DND-41 (cell line): Measurements from ENCODE around the gene SNAPIN.

ENCODE experiments used
- ATAC-seq: fragments of 200-7000 bp; cut with Tn5 transposase; 3 replicates; pipeline ENCODE4 v1.9.1; 2021; ENCODE audit warnings: low read depth; ENCODE audit not compliant: insufficient read depth
- DNase-seq: peaks from one replicate; pipeline ENCODE4 v3.0.0-alpha.2; 2020
- H2AFZ ChIP-seq: 2 replicates; pipeline ENCODE4 v1.6.0; 2012; ENCODE audit warnings: low read depth, low read length
- H3K27ac ChIP-seq: 2 replicates; pipeline ENCODE4 v1.5.1; 2012; ENCODE audit warnings: low read length, inconsistent platforms
- H3K27me3 ChIP-seq: fragments of 200-600 bp; sonication (generic); 2 replicates; pipeline ENCODE4 v1.6.0; 2012; ENCODE audit warnings: low read length, mild to moderate bottlenecking, inconsistent platforms; ENCODE audit not compliant: insufficient read depth, poor library complexity
- H3K36me3 ChIP-seq: 2 replicates; pipeline ENCODE4 v1.5.1; 2012; ENCODE audit warnings: low read length, inconsistent platforms; ENCODE audit not compliant: insufficient read depth
- H3K4me1 ChIP-seq: 2 replicates; pipeline ENCODE4 v1.5.1; 2012; ENCODE audit warnings: mild to moderate bottlenecking, low read length; ENCODE audit not compliant: insufficient read depth
- H3K4me2 ChIP-seq: 2 replicates; pipeline ENCODE4 v1.6.0; 2012; ENCODE audit warnings: mild to moderate bottlenecking, moderate library complexity, low read length, inconsistent platforms; ENCODE audit not compliant: insufficient read depth
- H3K4me3 ChIP-seq, 2 experiments: fragments of 200-600 bp in 1 of 2; shearing (Covaris generic) in 1 of 2; 2 replicates each; pipeline ENCODE4 v1.5.1; 2012 to 2016; ENCODE audit warnings: inconsistent platforms in 2 of 2, low read length in 2 of 2, mild to moderate bottlenecking in 2 of 2, low read depth in 1 of 2, moderate library complexity in 1 of 2
- H3K79me2 ChIP-seq: 2 replicates; pipeline ENCODE4 v1.6.0; 2012; ENCODE audit warnings: low read length, inconsistent platforms; ENCODE audit not compliant: insufficient read depth
- H3K9ac ChIP-seq: 2 replicates; pipeline ENCODE4 v1.6.0; 2012; ENCODE audit warnings: low read depth, mild to moderate bottlenecking, inconsistent platforms, low read length, moderate library complexity
- H3K9me3 ChIP-seq: 2 replicates; pipeline ENCODE4 v1.5.1; 2012; ENCODE audit warnings: low read length, moderate library complexity, mild to moderate bottlenecking, inconsistent platforms; ENCODE audit not compliant: insufficient read depth, severe bottlenecking
- H4K20me1 ChIP-seq: 2 replicates; pipeline ENCODE4 v1.6.0; 2012; ENCODE audit warnings: low read length; ENCODE audit not compliant: insufficient read depth
- EZH2 ChIP-seq: IDR thresholded peaks from 3 replicates; pipeline ENCODE4 v1.6.1; 2012; ENCODE audit warnings: borderline replicate concordance, low read depth, mild to moderate bottlenecking, moderate library complexity, low read length, inconsistent platforms; ENCODE audit not compliant: severe bottlenecking
- TF ChIP-seq, protein P1 (sequence below): IDR thresholded peaks from 2 replicates; pipeline ENCODE4 v1.5.1; 2012; ENCODE audit warnings: borderline replicate concordance, low read length, moderate library complexity, mild to moderate bottlenecking; ENCODE audit not compliant: poor library complexity, severe bottlenecking; ENCODE audit errors: extremely low read depth

SNAPIN gene

GRCh38 chr1:153696741-153697140 lies 38.2 kb downstream of the SNAPIN start:
- ATAC-seq (no peak), DNase-seq (no peak)
- Histone ChIP-seq H2AFZ (no peak overlapping the region), H3K27ac (no peak overlapping the region), H3K4me2 (no peak overlapping the region), H3K4me1 (no peaks in the 10 kb centered on the region), H3K79me2 (no peaks in the 10 kb centered on the region), H3K9ac (no peak overlapping the region), H3K27me3 (no peaks in the 10 kb centered on the region), H3K36me3 (no peaks in the 10 kb centered on the region), H4K20me1 (no peaks in the 10 kb centered on the region), H3K9me3 (no peaks in the 10 kb centered on the region), H3K4me3 (no peak overlapping the region)
- TF ChIP-seq, protein P1, sequence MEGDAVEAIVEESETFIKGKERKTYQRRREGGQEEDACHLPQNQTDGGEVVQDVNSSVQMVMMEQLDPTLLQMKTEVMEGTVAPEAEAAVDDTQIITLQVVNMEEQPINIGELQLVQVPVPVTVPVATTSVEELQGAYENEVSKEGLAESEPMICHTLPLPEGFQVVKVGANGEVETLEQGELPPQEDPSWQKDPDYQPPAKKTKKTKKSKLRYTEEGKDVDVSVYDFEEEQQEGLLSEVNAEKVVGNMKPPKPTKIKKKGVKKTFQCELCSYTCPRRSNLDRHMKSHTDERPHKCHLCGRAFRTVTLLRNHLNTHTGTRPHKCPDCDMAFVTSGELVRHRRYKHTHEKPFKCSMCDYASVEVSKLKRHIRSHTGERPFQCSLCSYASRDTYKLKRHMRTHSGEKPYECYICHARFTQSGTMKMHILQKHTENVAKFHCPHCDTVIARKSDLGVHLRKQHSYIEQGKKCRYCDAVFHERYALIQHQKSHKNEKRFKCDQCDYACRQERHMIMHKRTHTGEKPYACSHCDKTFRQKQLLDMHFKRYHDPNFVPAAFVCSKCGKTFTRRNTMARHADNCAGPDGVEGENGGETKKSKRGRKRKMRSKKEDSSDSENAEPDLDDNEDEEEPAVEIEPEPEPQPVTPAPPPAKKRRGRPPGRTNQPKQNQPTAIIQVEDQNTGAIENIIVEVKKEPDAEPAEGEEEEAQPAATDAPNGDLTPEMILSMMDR = no peak
- no peak for TF ChIP-seq EZH2

DNA sequence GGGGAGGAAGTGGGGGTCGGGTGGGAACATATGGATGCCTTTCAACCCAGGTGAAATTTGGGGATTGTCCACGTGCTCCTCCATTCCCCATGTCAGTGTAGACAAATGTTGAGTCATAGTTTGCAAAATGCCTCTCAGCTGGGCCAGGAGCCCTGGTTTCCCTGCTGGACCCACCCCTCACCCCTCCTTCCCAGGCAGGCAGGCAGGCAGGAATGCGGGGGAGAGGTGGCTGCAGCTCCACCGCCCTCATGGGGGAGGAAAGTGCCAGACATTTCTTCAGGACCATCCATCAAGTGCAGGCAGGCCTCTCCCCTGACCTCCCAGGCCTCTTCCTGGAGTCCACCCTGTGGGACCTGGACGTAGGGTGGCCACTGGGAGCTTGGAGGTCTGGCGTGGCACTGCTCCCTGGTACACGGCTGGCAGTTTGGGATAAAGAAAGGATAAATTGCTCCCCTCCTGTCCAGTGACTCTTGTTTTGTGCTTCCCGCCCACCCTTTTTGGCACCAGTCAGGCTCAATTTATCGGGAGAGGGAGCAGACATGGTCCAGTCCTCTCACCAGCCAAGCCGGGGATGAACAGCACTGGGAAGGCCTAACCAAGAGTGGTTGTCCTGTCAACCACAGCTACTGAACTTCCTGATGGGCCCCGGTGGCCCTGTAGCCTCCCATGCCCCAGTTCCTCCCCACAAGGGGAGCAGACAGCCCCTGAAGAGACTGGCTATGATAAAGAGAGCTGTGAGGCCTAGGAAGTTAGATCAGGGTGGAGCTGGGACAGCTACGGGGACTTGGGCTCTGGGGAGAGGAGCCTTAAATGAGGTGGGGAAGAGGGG lies 38.9 kb downstream of the SNAPIN start:
- H3K36me3 ChIP-seq = no peaks in the 10 kb centered on the region
- H3K27ac ChIP-seq = no peak overlapping the region
- H4K20me1 ChIP-seq = no peaks in the 10 kb centered on the region
- TF ChIP-seq, protein P1 = no peak
- TF ChIP-seq EZH2 = no peak
- H3K79me2 ChIP-seq = no peaks in the 10 kb centered on the region
- H2AFZ ChIP-seq = no peak overlapping the region
- no peak for DNase-seq
- H3K4me3 ChIP-seq = no peak overlapping the region
- no peak for ATAC-seq
- no peaks in the 10 kb centered on the region for H3K27me3 ChIP-seq
- H3K9me3 ChIP-seq = no peaks in the 10 kb centered on the region
- H3K9ac ChIP-seq = no peak overlapping the region
- no peaks in the 10 kb centered on the region for H3K4me1 ChIP-seq
- H3K4me2 ChIP-seq = no peak overlapping the region

- H3K4me3 ChIP-seq = no peak overlapping the region
- H3K9ac ChIP-seq = no peak overlapping the region
- ATAC-seq = no peak
Observed at GRCh38 chr1:153698020-153698922, 39.8 kb downstream of the SNAPIN start.

More at GRCh38 chr1:153698020-153698922, 39.8 kb downstream of the SNAPIN start:
- DNase-seq = no peak
- Histone ChIP-seq H3K27ac (no peak overlapping the region), H3K4me1 (no peaks in the 10 kb centered on the region), H3K36me3 (no peaks in the 10 kb centered on the region), H3K27me3 (no peaks in the 10 kb centered on the region), H2AFZ (no peak overlapping the region), H3K9me3 (no peaks in the 10 kb centered on the region), H4K20me1 (no peaks in the 10 kb centered on the region), H3K4me2 (no peak overlapping the region), H3K79me2 (no peaks in the 10 kb centered on the region)
- no peak for TF ChIP-seq EZH2
- TF ChIP-seq, protein P1 = no peak
